K562 (cell line): ENCODE results near the gene PSMD11. TPM values are rescaled to one million over a fixed set of nuclear protein-coding genes. Genes with fewer than 3 reads are reported as not detected.
A peak's percentile ranks its signal among the peaks of the same experiment; 100 is the strongest.

Source experiments
- ATAC-seq: fragments of 200-7000 bp; cut with Tn5 transposase; 3 replicates; pipeline ENCODE4 v1.9.1; 2020; ENCODE audit warnings: moderate library complexity
- BruUV-seq: library from RNA; stranded (reverse); fragments of 400-500 nt; replicated peaks from 2 replicates; lab custom pipeline; 2021; lab: Mats Ljungman, UMichigan
- CTCF ChIA-PET: fragments of 300-600 bp; formaldehyde crosslinking; extraction: SDS; loops from one replicate; lab custom pipeline; 2021; ENCODE audit warnings: low intra/inter-chr PET ratio; lab: Yijun Ruan, JAX
- POLR2A ChIA-PET: fragments of 300-600, 350-650 bp; sonication (Branson Sonifier 250); formaldehyde crosslinking; extraction: SDS; loops from one replicate; lab custom pipeline; 2021; ENCODE audit warnings: antibody characterized with exemption, inconsistent platforms; lab: Yijun Ruan, JAX
- DNase-seq, 4 experiments: peaks; one replicate each; pipeline versions ENCODE4 v3.0.0 to v3.0.0-alpha.2; 2011 to 2018; ENCODE audit warnings: low spot score in 3 of 4, mixed read lengths in 3 of 4; ENCODE audit errors: extremely low read depth in 1 of 4
- FAIRE-seq: peaks from 2 replicates; lab custom pipeline; 2011; peaks lifted over from hg19 to GRCh38; lab: Jason Lieb, UNC
- H2AFZ ChIP-seq: 2 replicates; pipeline ENCODE4 v1.6.0; 2011; ENCODE audit warnings: low read depth, low read length, control low read depth, inconsistent platforms
- H3K27ac ChIP-seq: fragments of 200-600 bp; 3 replicates; pipeline ENCODE4 v1.8.0; 2011; ENCODE audit warnings: low read depth, mild to moderate bottlenecking, control low read depth, inconsistent platforms, low read length, moderate library complexity, mixed read lengths; ENCODE audit errors: extremely low read depth
- H3K27me3 ChIP-seq, 2 experiments: fragments of 300-600 bp in 1 of 2; 2 replicates in 1 of 2; 3 replicates in 1 of 2; pipeline versions ENCODE4 v1.6.0 to v1.8.0; 2011; ENCODE audit warnings: inconsistent platforms in 2 of 2, low read length in 2 of 2, mild to moderate bottlenecking in 1 of 2, mixed read lengths in 1 of 2, moderate library complexity in 1 of 2; ENCODE audit not compliant: control insufficient read depth in 2 of 2, insufficient read depth in 2 of 2
- H3K36me3 ChIP-seq: fragments of 300-600 bp; 3 replicates; pipeline ENCODE4 v1.8.0; 2011; ENCODE audit warnings: mild to moderate bottlenecking, low read length, inconsistent platforms; ENCODE audit not compliant: control insufficient read depth, insufficient read depth
- H3K4me1 ChIP-seq, 2 experiments: fragments of 200-600 bp in 1 of 2; replicated peaks in 1 of 2; 2 replicates in 1 of 2; 3 replicates in 1 of 2; pipeline versions ENCODE4 v1.5.1 to v1.8.0; 2011; ENCODE audit warnings: inconsistent platforms in 2 of 2, low read length in 2 of 2, mild to moderate bottlenecking in 1 of 2, mixed read lengths in 1 of 2, moderate library complexity in 1 of 2; ENCODE audit not compliant: control insufficient read depth in 2 of 2, insufficient read depth in 2 of 2
- H3K4me2 ChIP-seq: 2 replicates; pipeline ENCODE4 v1.6.1; 2011; ENCODE audit warnings: low read length, control low read depth, inconsistent platforms, mixed read lengths; ENCODE audit not compliant: insufficient read depth
- H3K4me3 ChIP-seq: fragments of 200-600 bp; sonication (generic), shearing (Covaris generic); 2 replicates; pipeline ENCODE4 v1.5.1; 2016; ENCODE audit warnings: control low read depth, inconsistent platforms
- H3K79me2 ChIP-seq: fragments of 200-600 bp; 3 replicates; pipeline ENCODE4 v1.8.0; 2011; ENCODE audit warnings: low read length, inconsistent platforms; ENCODE audit not compliant: control insufficient read depth, insufficient read depth
- H3K9ac ChIP-seq, 2 experiments: 2 replicates each; pipeline versions ENCODE4 v1.6.0 to v1.6.1; 2011; ENCODE audit warnings: low read depth in 2 of 2, low read length in 2 of 2, control low read depth in 1 of 2, inconsistent platforms in 1 of 2, mild to moderate bottlenecking in 1 of 2, mixed read lengths in 1 of 2; ENCODE audit not compliant: insufficient read depth in 1 of 2
- H3K9me1 ChIP-seq: one replicate; pipeline ENCODE4 v1.6.0; 2011; ENCODE audit warnings: inconsistent platforms, mild to moderate bottlenecking, low read length, moderate library complexity; ENCODE audit not compliant: control insufficient read depth, insufficient read depth
- H3K9me3 ChIP-seq: replicated peaks from 2 replicates; pipeline ENCODE4 v1.5.1; 2011; ENCODE audit warnings: low read depth, low read length, inconsistent platforms; ENCODE audit not compliant: control insufficient read depth, insufficient read depth
- H4K20me1 ChIP-seq: replicated peaks from 2 replicates; pipeline ENCODE4 v1.6.1; 2011; ENCODE audit warnings: low read length, inconsistent platforms, mixed read lengths; ENCODE audit not compliant: control insufficient read depth, insufficient read depth
- BRD4 ChIP-seq: fragments of 200-600 bp; sonication (generic); IDR thresholded peaks from 2 replicates; pipeline ENCODE4 v1.6.1; 2017; ENCODE audit warnings: inconsistent platforms
- DMBX1 ChIP-seq: fragments of 250-450 bp; sonication (Bioruptor Pico); IDR thresholded peaks from 2 replicates; pipeline ENCODE4 v1.8.0; 2022; ENCODE audit warnings: inconsistent platforms, mild to moderate bottlenecking, moderate library complexity, borderline replicate concordance
- EP300 ChIP-seq: IDR thresholded peaks from 2 replicates; pipeline ENCODE4 v1.6.1; 2012; ENCODE audit warnings: low read length, improper control_type of control experiment
- FIP1L1 ChIP-seq: fragments of 200-400 bp; formaldehyde crosslinking; IDR thresholded peaks from 2 replicates; pipeline ENCODE4 v1.6.1; 2018; ENCODE audit warnings: mild to moderate bottlenecking, low read depth, low read length; ENCODE audit not compliant: poor library complexity, severe bottlenecking
- FOXK1 ChIP-seq: sonication (generic); formaldehyde crosslinking; IDR thresholded peaks from 2 replicates; pipeline ENCODE4 v1.8.0; 2022; ENCODE audit warnings: missing genetic modification reagents, mild to moderate bottlenecking, borderline replicate concordance
- HDAC8 ChIP-seq: fragments of 450-650 bp; IDR thresholded peaks from 2 replicates; pipeline ENCODE4 v1.6.1; 2016; ENCODE audit warnings: mild to moderate bottlenecking, missing genetic modification characterization, moderate library complexity, missing compliant biosample characterization
- RBM39 ChIP-seq: fragments of 200-400 bp; formaldehyde crosslinking; optimal IDR thresholded peaks from 2 replicates; pipeline ENCODE3; 2018; ENCODE audit warnings: low read depth, low read length
- SPI1 ChIP-seq: IDR thresholded peaks from 2 replicates; pipeline ENCODE4 v1.6.1; 2011; ENCODE audit warnings: low read depth, low read length, control low read depth, borderline replicate concordance
- ZKSCAN1 ChIP-seq: fragments of 150-350 bp; IDR thresholded peaks from 2 replicates; pipeline ENCODE4 v1.6.1; 2016; ENCODE audit warnings: low read depth, low read length
- ZNF717 ChIP-seq: fragments of 250-450 bp; sonication (Bioruptor Pico); IDR thresholded peaks from 2 replicates; pipeline ENCODE4 v1.5.0; 2021
- WGBS: fragments of 100-300 bp; shearing (Covaris generic); methylation state at CpG from one replicate; pipeline ENCODE4 v1.1.6; 2016; ENCODE audit warnings: low coverage, mixed read lengths; ENCODE audit not compliant: insufficient coverage; ENCODE audit errors: missing lambda C conversion rate; 5-methylcytosine and 5-hydroxymethylcytosine counted together
- in situ Hi-C: fragments of 300-500 bp; cut with MboI; formaldehyde crosslinking; loops from 4 replicates; pipeline ENCODE4 v1.15.0; 2018; ENCODE audit warnings: inconsistent platforms, mixed read lengths
- intact Hi-C: fragments of 100-400 bp; cut with micrococcal nuclease; formaldehyde crosslinking; loops from 2 replicates; pipeline ENCODE4 v1.14.2; 2022
- polyA plus RNA-seq, 8 experiments: library from polyadenylated mRNA; depleted of rRNA in 4 of 8; stranded (reverse) in 5 of 8; unstranded in 3 of 8; fragments of >200 nt; fragmentation: Nextera tagmentation in 2 of 8; fragmentation: Illumina TruSeq in 1 of 8; extraction: Ambion mirVana in 2 of 8; extraction: Trizol in 1 of 8; gene quantifications; 2 replicates each; pipeline versions ENCODE4 v1.2.1 to v1.2.3, GENCODE V29; 2011 to 2014; ENCODE audit warnings: inconsistent platforms in 1 of 8, missing spikeins in 1 of 8
- total RNA-seq, 7 experiments: library from RNA; depleted of rRNA in 6 of 7; stranded (reverse); fragments of >200 nt in 6 of 7; fragmentation: Illumina TruSeq in 2 of 7; extraction: Trizol in 2 of 7; gene quantifications; 2 replicates each; pipeline versions ENCODE4 v1.2.1 to v1.2.3, GENCODE V29; 2011 to 2021; ENCODE audit warnings: low replicate concordance in 1 of 7
- TF ChIP-seq, protein P1 (sequence below), 2 experiments: fragments of 450-650 bp; IDR thresholded peaks; 2 replicates each; pipeline ENCODE4 v1.6.1; 2016; ENCODE audit warnings: mild to moderate bottlenecking in 2 of 2, borderline replicate concordance in 1 of 2, low read depth in 1 of 2, moderate library complexity in 1 of 2

PSMD11 gene
- total and polyA plus RNA-seq, 9 of the 15 experiments (the other 6 are each of a cell fraction or from before 2014, with no cell fraction given): 104 to 378 (median 158) TPM

DNA sequence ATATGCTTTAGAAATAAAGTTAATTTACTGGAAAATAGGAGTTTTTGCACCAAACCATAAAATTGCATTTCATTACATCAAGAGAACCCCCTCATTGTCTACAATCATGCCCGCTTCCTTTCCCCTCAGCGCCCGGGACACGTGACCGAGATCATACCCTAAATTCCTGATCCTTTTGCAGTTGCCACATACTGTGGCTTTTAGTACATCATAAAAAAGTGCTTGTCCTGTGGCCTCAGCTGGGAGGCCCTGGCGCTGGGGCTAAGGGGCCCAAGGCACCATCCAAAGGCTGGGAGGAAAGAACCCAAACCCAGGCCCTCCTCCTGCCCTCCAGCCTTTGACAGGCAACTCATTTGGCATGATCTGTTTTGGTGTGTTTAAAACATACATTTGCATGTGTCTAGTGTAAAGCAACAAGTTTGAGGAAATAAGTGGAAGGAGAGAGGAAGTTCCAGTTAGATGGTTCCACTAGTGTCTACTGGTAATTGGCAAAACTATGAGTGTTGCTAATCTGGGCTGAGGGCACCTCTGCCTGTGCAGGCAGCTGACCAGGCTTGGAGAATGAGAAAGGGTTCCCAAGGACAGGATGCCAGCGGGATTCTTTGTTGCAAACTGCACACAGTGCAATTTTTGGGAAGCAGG lies 48.5 kb downstream of the PSMD11 start:
- in situ Hi-C loops: no loop called here

DNA sequence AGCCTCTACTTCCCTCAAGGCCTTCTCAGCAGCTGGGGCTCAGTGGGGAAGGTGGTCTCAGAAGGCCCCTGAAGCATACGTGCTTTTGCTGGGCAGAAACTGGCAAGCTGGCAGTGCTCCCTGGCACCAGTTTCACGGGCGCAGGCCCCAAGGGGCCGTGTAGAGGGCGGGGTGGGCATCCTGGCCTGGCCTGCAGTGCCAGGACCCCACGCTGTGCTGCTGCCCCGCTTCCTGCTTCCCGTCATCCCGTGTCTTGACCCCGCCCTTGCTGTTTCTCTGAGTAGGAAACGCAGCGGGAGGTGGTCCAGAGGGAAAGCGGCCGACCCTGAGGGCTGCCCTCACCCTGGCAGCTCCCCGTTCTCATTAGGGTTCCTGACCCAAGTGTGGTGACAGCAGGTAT lies 49.3 kb downstream of the PSMD11 start:
- Histone ChIP-seq H3K9me3 (no peaks in the 10 kb centered on the region), H3K4me2 (no peak overlapping the region), H3K36me3 (peaks cover 26% of the 10 kb centered on the region; the same call in 2 of the 3 replicates), H3K4me1 (peaks cover 7 to 29% of the 10 kb centered on the region in 2 experiments; a peak in 4 of 5 replicates), H3K27me3 (no peaks in the 10 kb centered on the region), H4K20me1 (0 out of 2 replicates have a peak, but pooled peaks cover 6% of the 10 kb centered on the region), H3K4me3 (no peak overlapping the region), H3K27ac (no peak overlapping the region), H3K79me2 (peaks cover 5% of the 10 kb centered on the region; the same call in 1 of the 3 replicates), H3K9me1 (no peaks in the 10 kb centered on the region), H3K9ac (no peak overlapping the region; a peak in 1 of 4 replicates), H2AFZ (no peak overlapping the region)
- BruUV-seq: no TSS peak
- WGBS: 72% methylated on average over 13 of the region's 15 CpGs
- DNase-seq (no peak), FAIRE-seq (no peak), ATAC-seq (no peak)
- ChIA-PET CTCF (no interaction called here), POLR2A (no interaction called here)
- in situ Hi-C loops (no loop called here), intact Hi-C loops (no loop called here)
- TF ChIP-seq EP300 (no peak), FIP1L1 (no peak)
- TF ChIP-seq, protein P1, sequence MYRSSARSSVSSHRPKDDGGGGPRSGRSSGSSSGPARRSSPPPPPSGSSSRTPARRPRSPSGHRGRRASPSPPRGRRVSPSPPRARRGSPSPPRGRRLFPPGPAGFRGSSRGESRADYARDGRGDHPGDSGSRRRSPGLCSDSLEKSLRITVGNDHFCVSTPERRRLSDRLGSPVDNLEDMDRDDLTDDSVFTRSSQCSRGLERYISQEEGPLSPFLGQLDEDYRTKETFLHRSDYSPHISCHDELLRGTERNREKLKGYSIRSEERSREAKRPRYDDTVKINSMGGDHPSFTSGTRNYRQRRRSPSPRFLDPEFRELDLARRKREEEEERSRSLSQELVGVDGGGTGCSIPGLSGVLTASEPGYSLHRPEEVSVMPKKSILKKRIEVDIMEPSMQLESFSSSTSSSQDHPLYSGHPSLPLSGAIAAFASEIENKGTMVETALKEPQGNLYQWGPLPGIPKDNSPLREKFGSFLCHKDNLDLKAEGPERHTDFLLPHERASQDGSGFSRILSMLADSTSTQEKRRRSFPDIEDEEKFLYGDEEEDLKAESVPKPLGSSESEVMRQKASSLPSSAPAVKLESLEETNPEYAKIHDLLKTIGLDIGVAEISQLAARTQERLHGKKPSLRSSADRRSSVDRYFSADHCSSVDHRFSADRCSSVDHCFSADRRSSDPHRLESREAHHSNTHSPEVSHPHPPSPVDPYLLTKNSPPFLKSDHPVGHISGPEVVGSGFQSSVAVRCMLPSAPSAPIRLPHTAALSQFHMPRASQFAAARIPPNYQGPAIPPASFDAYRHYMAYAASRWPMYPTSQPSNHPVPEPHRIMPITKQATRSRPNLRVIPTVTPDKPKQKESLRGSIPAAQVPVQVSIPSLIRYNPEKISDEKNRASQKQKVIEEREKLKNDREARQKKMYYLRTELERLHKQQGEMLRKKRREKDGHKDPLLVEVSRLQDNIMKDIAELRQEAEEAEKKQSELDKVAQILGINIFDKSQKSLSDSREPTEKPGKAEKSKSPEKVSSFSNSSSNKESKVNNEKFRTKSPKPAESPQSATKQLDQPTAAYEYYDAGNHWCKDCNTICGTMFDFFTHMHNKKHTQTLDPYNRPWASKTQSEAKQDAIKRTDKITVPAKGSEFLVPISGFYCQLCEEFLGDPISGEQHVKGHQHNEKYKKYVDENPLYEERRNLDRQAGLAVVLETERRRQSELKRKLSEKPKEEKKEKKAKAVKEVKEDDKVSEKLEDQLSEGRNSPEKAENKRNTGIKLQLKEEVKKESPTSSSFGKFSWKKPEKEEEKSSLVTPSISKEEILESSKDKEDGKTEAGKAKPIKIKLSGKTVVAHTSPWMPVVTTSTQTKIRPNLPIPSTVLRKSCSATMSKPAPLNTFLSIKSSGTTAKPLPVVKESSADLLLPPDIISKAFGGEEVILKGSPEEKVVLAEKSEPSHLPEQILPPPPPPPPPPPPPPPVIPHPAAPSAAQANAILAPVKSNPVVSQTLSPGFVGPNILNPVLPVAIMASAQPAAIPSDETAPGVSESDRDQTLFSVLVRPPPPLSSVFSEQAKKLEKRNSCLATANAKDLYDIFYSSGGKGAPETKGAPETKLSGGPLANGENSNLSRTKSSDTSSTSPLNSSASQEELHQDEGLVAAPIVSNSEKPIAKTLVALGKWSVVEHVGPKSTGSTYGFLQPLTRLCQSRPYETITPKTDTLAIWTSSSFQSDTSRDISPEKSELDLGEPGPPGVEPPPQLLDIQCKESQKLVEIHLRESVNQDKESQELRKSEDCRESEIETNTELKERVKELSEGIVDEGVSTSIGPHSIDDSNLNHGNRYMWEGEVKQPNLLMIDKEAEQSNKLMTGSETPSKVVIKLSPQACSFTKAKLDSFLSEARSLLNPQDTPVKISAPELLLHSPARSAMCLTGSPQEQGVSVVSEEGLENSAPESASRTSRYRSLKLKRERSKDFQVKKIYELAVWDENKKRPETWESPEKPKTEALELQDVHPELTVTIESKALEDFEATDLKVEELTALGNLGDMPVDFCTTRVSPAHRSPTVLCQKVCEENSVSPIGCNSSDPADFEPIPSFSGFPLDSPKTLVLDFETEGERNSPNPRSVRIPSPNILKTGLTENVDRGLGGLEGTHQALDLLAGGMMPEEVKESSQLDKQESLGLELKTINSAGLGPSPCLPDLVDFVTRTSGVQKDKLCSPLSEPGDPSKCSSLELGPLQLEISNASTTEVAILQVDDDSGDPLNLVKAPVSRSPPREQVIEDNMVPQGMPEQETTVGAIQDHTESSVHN (IDR thresholded peaks at IDR 0.05; ENCODE audit: borderline replicate concordance in 1 of 2, low read depth in 1 of 2): no peak

More for the DNA sequence above, 48.5 kb downstream of the PSMD11 start:
- Histone ChIP-seq H3K4me2 (no peak overlapping the region), H4K20me1 (0 out of 2 replicates have a peak, but pooled peaks cover 2% of the 10 kb centered on the region), H3K9me3 (no peaks in the 10 kb centered on the region), H3K4me3 (no peak overlapping the region), H3K27ac (no peak overlapping the region), H3K4me1 (peaks cover 7 to 34% of the 10 kb centered on the region in 2 experiments; a peak in 4 of 5 replicates), H3K9ac (no peak overlapping the region; a peak in 1 of 4 replicates), H2AFZ (no peak overlapping the region), H3K79me2 (peaks cover 12% of the 10 kb centered on the region; the same call in 2 of the 3 replicates), H3K36me3 (peaks cover 34% of the 10 kb centered on the region; the same call in 2 of the 3 replicates)
- POLR2A ChIA-PET: interaction anchor here (0.7 kb wide), 1 partner anchor 52 kb away, joined by 3 read pairs; no protein-coding TSS in a partner anchor
- intact Hi-C loops: no loop called here
- DNase-seq (no peak), FAIRE-seq (no peak), ATAC-seq (no peak)
- WGBS: 85% methylated on average over 7 of the region's 7 CpGs
- TF ChIP-seq RBM39: no peak
- TF ChIP-seq ZNF717 (CRISPR knock-in tag): no peak
- no peak for TF ChIP-seq ZKSCAN1
- TF ChIP-seq SPI1: no peak
- TF ChIP-seq HDAC8 (tag): no peak
- no peak for TF ChIP-seq DMBX1 (CRISPR knock-in tag)
- no peak for TF ChIP-seq BRD4
- TF ChIP-seq FOXK1: no peak
- TF ChIP-seq, all 486 proteins: peak for 0
- H3K27me3 ChIP-seq: no peaks in the 10 kb centered on the region
- H3K9me1 ChIP-seq: no peaks in the 10 kb centered on the region
- BruUV-seq: TSS peak; percentile 83
- CTCF ChIA-PET: no interaction called here
